NT2/D1 (cell line): ENCODE results near the gene RNPEP.
"Not testable (repeated sequence)": the region's sequence is repeated elsewhere in the genome, so short reads cannot be mapped to it uniquely, and the experiment has no call there.

ENCODE experiments used
- DNase-seq: peaks from one replicate; pipeline ENCODE4 v3.0.0-alpha.2; 2011; ENCODE audit warnings: low read depth, low spot score
- H3K27me3 ChIP-seq: 2 replicates; pipeline ENCODE4 v1.6.0; 2011; ENCODE audit warnings: mild to moderate bottlenecking; ENCODE audit not compliant: insufficient read length, insufficient read depth
- H3K36me3 ChIP-seq: 2 replicates; pipeline ENCODE4 v1.6.1; 2011; ENCODE audit warnings: mild to moderate bottlenecking, low read length, mixed read lengths; ENCODE audit not compliant: insufficient read depth, insufficient read length
- H3K4me1 ChIP-seq: 2 replicates; pipeline ENCODE4 v1.5.1; 2011; ENCODE audit not compliant: insufficient read depth, insufficient read length
- H3K4me3 ChIP-seq: 2 replicates; pipeline ENCODE4 v1.5.1; 2011; ENCODE audit warnings: low read depth; ENCODE audit not compliant: insufficient read length
- H3K9ac ChIP-seq: 2 replicates; pipeline ENCODE4 v1.6.0; 2011; ENCODE audit warnings: low read depth; ENCODE audit not compliant: insufficient read length
- H3K9me3 ChIP-seq: 2 replicates; pipeline ENCODE4 v1.5.1; 2011; ENCODE audit warnings: mild to moderate bottlenecking, low read length; ENCODE audit not compliant: insufficient read depth
- SUZ12 ChIP-seq: IDR thresholded peaks from 2 replicates; pipeline ENCODE4 v1.6.1; 2011; ENCODE audit not compliant: insufficient read length, insufficient read depth; ENCODE audit errors: extremely low read depth
- YY1 ChIP-seq: IDR thresholded peaks from 2 replicates; pipeline ENCODE4 v1.6.1; 2011; ENCODE audit not compliant: insufficient read length, insufficient read depth
- ZNF274 ChIP-seq: IDR thresholded peaks from 2 replicates; pipeline ENCODE4 v1.6.1; 2011; ENCODE audit warnings: mild to moderate bottlenecking, low read depth, low read length

The RNPEP gene

GRCh38 chr1:202017749-202018467 is 35.5 kb downstream of the RNPEP start:
- Histone ChIP-seq H3K4me1 (peaks cover 28% of the 10 kb centered on the region), H3K36me3 (peaks cover 38% of the 10 kb centered on the region), H3K27me3 (no peaks in the 10 kb centered on the region), H3K9me3 (no peaks in the 10 kb centered on the region), H3K4me3 (no peak overlapping the region), H3K9ac (peak overlapping the region; percentile 45)
- no peak for DNase-seq
- no peak for TF ChIP-seq ZNF274
- no peak for TF ChIP-seq SUZ12
- TF ChIP-seq YY1, result no peak

GRCh38 chr1:202018468-202019234 is 36.2 kb downstream of the RNPEP start:
- Histone ChIP-seq H3K4me1 (peaks cover 31% of the 10 kb centered on the region), H3K36me3 (peaks cover 30% of the 10 kb centered on the region), H3K4me3 (no peak overlapping the region), H3K27me3 (no peaks in the 10 kb centered on the region), H3K9me3 (no peaks in the 10 kb centered on the region), H3K9ac (peak overlapping the region; percentile 45)
- DNase-seq, result no peak
- TF ChIP-seq SUZ12 (no peak), ZNF274 (no peak), YY1 (no peak)

- not testable (repeated sequence) for H3K9me3 ChIP-seq, DNase-seq, H3K9ac ChIP-seq, H3K27me3 ChIP-seq, H3K4me3 ChIP-seq
- Histone ChIP-seq H3K4me1 (peaks cover 31% of the 10 kb centered on the region), H3K36me3 (peaks cover 25% of the 10 kb centered on the region)
Observed at GRCh38 chr1:202019235-202019558, 36.7 kb downstream of the RNPEP start.

DNA sequence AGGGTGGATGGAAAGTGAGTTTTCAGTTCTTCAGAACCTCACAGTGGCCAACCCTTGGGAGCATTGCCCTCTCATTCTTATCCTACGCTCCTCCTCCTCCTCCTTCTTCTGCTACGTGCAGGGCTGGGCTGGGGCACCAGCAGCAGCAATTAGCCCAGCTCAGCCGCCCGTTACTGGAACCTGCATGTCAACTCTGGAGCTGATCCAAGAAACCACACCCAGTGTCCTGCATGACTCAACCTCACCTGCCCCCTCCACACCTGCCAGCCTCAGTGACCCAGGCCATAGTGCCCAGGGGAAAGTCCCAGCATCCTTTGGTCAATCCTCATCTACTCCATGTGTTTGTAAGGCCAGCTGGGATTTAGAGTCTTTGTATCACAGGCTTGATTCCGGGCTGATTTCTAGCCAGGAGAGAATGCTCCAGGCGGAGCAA is 40.6 kb downstream of the RNPEP start:
- H3K9ac ChIP-seq, result no peak overlapping the region
- H3K36me3 ChIP-seq, result no peaks in the 10 kb centered on the region
- DNase-seq, result no peak
- no peak overlapping the region for H3K4me3 ChIP-seq
- H3K9me3 ChIP-seq, result no peaks in the 10 kb centered on the region
- H3K27me3 ChIP-seq, result no peaks in the 10 kb centered on the region
- TF ChIP-seq ZNF274, result no peak
- no peak for TF ChIP-seq YY1
- no peak for TF ChIP-seq SUZ12
- H3K4me1 ChIP-seq, result peaks cover 19% of the 10 kb centered on the region

DNA sequence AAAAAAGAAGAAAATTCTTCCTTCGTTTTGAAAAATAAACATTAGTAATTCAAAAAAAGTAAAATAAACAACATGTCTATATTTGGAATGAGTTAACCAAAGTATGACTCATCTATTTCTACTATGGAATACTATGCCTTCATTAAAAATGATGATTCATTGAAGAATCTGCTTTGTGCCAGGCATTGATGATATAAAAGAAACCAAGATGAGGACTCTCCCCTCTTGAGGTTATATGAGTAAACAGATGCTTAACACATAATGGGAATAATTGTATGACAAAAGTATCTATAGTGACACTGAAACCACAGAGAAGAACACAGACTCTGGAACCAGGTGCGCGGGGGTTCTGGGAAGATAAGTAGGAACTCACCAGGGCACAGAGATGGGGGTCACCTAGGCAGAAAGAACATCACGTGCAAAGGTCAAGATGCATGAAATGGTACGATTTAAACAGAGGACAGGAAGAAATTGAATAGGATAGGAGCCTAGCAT is 46.8 kb downstream of the RNPEP start:
- H3K36me3 ChIP-seq, result no peaks in the 10 kb centered on the region
- no peak overlapping the region for H3K9ac ChIP-seq
- no peaks in the 10 kb centered on the region for H3K9me3 ChIP-seq
- H3K4me3 ChIP-seq, result no peak overlapping the region
- DNase-seq, result no peak
- no peak for TF ChIP-seq ZNF274
- TF ChIP-seq SUZ12, result no peak
- TF ChIP-seq YY1, result no peak
- no peaks in the 10 kb centered on the region for H3K27me3 ChIP-seq
- H3K4me1 ChIP-seq, result peaks cover 2% of the 10 kb centered on the region

GRCh38 chr1:202029727-202030126 is 47.3 kb downstream of the RNPEP start:
- no peak overlapping the region for H3K9ac ChIP-seq
- TF ChIP-seq YY1, result no peak
- TF ChIP-seq SUZ12, result no peak
- no peak for TF ChIP-seq ZNF274
- H3K4me1 ChIP-seq, result peaks cover 5% of the 10 kb centered on the region

GRCh38 chr1:202031796-202032195 is 49.3 kb downstream of the RNPEP start:
- no peaks in the 10 kb centered on the region for H3K27me3 ChIP-seq
- no peaks in the 10 kb centered on the region for H3K36me3 ChIP-seq
- no peak overlapping the region for H3K4me3 ChIP-seq
- DNase-seq, result no peak
- TF ChIP-seq SUZ12 (no peak), ZNF274 (no peak), YY1 (no peak)
- no peak overlapping the region for H3K9ac ChIP-seq
- peaks cover 5% of the 10 kb centered on the region for H3K4me1 ChIP-seq
- H3K9me3 ChIP-seq, result no peaks in the 10 kb centered on the region

More at GRCh38 chr1:202029727-202030126, 47.3 kb downstream of the RNPEP start:
- Histone ChIP-seq H3K4me3 (no peak overlapping the region), H3K9me3 (no peaks in the 10 kb centered on the region), H3K27me3 (no peaks in the 10 kb centered on the region), H3K36me3 (no peaks in the 10 kb centered on the region)
- DNase-seq, result no peak
